Tibial artery (tissue), 4 donors: ENCODE data around the gene FOXG1.

ENCODE experiments used
- DNase-seq, 2 donors: peaks; one replicate each; pipeline ENCODE4 v3.0.0-alpha.2; 2019
- H3K27ac ChIP-seq, 2 donors: fragments of 200-600 bp; sonication (generic) in 1 of 2; 1 replicate in 1 of 2; 2 replicates in 1 of 2; pipeline ENCODE4 v1.5.1; 2018 to 2019; ENCODE audit warnings: mild to moderate bottlenecking in 1 of 2
- H3K27me3 ChIP-seq, 2 donors: fragments of 200-600 bp; sonication (generic) in 1 of 2; one replicate each; pipeline versions ENCODE4 v1.5.1 to v1.6.0; 2016 to 2019
- H3K36me3 ChIP-seq, 3 donors: fragments of 200-600 bp; sonication (generic) in 2 of 3; one replicate each; pipeline ENCODE4 v1.5.1; 2016 to 2019; ENCODE audit warnings: mild to moderate bottlenecking in 2 of 3
- H3K4me1 ChIP-seq, 4 donors: fragments of 200-600 bp; sonication (generic) in 2 of 4; 1 replicate in 3 of 4; 2 replicates in 1 of 4; pipeline ENCODE4 v1.5.1; 2016 to 2019
- H3K4me3 ChIP-seq, 2 donors: fragments of 200-600 bp; sonication (generic) in 1 of 2; 1 replicate in 1 of 2; 2 replicates in 1 of 2; pipeline ENCODE4 v1.5.1; 2018 to 2019; ENCODE audit warnings: mild to moderate bottlenecking in 2 of 2
- H3K9me3 ChIP-seq, 3 donors: fragments of 200-600 bp; sonication (generic) in 1 of 3; one replicate each; pipeline ENCODE4 v1.5.1; 2016 to 2019
- intact Hi-C: fragments of 100-400 bp; cut with DNase I; formaldehyde crosslinking; loops from one replicate; pipeline ENCODE4 v1.15.0; 2023; ENCODE audit warnings: low total_unique reads
- TF ChIP-seq, protein P1 (sequence below), 2 experiments: fragments of 200-600 bp in 1 of 2; fragments of 450-650 bp in 1 of 2; IDR thresholded peaks; one replicate each; pipeline ENCODE4 v1.5.1; 2017 to 2019; ENCODE audit warnings: antibody characterized with exemption in 2 of 2, mild to moderate bottlenecking in 1 of 2, moderate library complexity in 1 of 2

FOXG1 gene

DNA sequence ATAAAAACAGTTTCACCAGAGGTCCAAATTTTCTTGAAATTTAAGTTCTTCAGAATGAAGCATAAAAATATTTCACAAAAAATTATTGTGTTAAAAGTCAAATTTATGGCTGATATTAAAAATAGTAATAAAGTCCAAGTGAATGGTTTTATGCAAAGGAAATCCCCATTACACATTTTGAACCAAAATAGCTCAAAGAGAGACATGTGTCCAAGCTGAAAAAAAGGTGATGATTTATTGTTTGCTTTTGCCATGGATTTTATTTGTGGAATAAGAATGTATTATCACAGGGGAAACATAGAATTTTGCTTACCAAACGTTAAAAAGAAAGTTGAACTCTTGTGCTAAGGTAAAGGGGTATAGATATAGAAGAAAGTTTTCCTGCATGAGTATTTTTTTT lies 4.6 kb downstream of the FOXG1 start:
- no peaks in the 10 kb centered on the region for H3K36me3 ChIP-seq
- TF ChIP-seq, protein P1, sequence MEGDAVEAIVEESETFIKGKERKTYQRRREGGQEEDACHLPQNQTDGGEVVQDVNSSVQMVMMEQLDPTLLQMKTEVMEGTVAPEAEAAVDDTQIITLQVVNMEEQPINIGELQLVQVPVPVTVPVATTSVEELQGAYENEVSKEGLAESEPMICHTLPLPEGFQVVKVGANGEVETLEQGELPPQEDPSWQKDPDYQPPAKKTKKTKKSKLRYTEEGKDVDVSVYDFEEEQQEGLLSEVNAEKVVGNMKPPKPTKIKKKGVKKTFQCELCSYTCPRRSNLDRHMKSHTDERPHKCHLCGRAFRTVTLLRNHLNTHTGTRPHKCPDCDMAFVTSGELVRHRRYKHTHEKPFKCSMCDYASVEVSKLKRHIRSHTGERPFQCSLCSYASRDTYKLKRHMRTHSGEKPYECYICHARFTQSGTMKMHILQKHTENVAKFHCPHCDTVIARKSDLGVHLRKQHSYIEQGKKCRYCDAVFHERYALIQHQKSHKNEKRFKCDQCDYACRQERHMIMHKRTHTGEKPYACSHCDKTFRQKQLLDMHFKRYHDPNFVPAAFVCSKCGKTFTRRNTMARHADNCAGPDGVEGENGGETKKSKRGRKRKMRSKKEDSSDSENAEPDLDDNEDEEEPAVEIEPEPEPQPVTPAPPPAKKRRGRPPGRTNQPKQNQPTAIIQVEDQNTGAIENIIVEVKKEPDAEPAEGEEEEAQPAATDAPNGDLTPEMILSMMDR (IDR thresholded peaks at IDR 0.05), result no peak
- peaks cover 0 to 7% (median 5%) of the 10 kb centered on the region in 3 donors for H3K9me3 ChIP-seq
- H3K27ac ChIP-seq, result no peak overlapping the region
- no peak for DNase-seq
- no peak overlapping the region for H3K4me3 ChIP-seq
- H3K27me3 ChIP-seq, result peaks cover 0 to 86% of the 10 kb centered on the region in 2 donors
- intact Hi-C loops, result no loop called here
- H3K4me1 ChIP-seq, result peaks cover 0 to 27% (median 13%) of the 10 kb centered on the region in 4 donors

DNA sequence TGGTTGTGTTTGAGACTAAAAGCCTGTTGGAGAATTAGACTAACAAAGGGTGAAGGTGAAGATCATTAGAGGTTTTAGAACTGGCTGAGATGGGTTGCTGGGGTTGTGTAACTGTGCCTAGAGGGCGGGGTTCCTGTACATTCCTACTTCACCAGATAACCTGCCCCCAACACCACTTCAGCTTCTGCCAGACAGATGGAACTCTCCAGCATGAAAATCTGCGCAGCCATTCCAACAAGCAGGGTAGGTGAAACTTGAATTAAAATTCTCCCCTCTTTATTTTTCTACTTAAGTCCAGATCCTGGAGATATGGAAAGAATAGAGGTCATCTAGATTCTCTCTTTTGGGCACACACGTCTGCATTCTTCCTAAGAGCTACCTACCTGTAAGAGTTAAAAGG lies 6.0 kb downstream of the FOXG1 start:
- peaks cover 0 to 5% (median 5%) of the 10 kb centered on the region in 3 donors for H3K9me3 ChIP-seq
- no peak overlapping the region for H3K27ac ChIP-seq
- no peaks in the 10 kb centered on the region for H3K36me3 ChIP-seq
- TF ChIP-seq, protein P1 (IDR thresholded peaks at IDR 0.05), result no peak
- H3K27me3 ChIP-seq, result peaks cover 0 to 81% of the 10 kb centered on the region in 2 donors
- intact Hi-C loops, result no loop called here
- H3K4me3 ChIP-seq, result no peak overlapping the region
- H3K4me1 ChIP-seq, result peaks cover 0 to 16% (median 6%) of the 10 kb centered on the region in 4 donors
- no peak for DNase-seq

DNA sequence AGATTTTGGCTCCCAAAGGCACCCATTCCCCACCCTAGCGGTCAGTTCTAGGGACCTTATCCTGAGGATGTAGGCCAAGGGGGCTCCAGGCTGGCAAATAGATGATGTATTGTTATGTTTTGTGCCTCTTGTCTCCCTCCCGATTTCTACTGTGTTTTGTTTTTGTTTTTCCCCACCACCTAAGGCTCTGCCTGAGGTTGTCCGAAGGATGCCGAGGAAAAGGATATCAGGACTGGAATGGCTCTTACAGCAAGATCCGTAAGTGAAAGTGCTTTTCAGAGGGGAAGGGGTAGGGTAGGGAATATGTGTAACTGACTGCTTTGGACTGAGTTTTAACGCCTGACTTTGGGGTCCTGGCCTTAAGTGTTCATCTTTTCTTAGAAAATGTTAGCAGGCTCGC lies 6.6 kb downstream of the FOXG1 start:
- no peak overlapping the region for H3K27ac ChIP-seq
- H3K36me3 ChIP-seq, result no peaks in the 10 kb centered on the region
- DNase-seq, result no peak
- H3K9me3 ChIP-seq, result peaks cover 0 to 3% (median 0%) of the 10 kb centered on the region in 3 donors
- H3K27me3 ChIP-seq, result peaks cover 0 to 81% of the 10 kb centered on the region in 2 donors
- intact Hi-C loops, result no loop called here
- no peak overlapping the region for H3K4me3 ChIP-seq
- TF ChIP-seq, protein P1 (IDR thresholded peaks at IDR 0.05), result no peak
- H3K4me1 ChIP-seq, result peaks cover 0 to 13% (median 6%) of the 10 kb centered on the region in 4 donors

DNA sequence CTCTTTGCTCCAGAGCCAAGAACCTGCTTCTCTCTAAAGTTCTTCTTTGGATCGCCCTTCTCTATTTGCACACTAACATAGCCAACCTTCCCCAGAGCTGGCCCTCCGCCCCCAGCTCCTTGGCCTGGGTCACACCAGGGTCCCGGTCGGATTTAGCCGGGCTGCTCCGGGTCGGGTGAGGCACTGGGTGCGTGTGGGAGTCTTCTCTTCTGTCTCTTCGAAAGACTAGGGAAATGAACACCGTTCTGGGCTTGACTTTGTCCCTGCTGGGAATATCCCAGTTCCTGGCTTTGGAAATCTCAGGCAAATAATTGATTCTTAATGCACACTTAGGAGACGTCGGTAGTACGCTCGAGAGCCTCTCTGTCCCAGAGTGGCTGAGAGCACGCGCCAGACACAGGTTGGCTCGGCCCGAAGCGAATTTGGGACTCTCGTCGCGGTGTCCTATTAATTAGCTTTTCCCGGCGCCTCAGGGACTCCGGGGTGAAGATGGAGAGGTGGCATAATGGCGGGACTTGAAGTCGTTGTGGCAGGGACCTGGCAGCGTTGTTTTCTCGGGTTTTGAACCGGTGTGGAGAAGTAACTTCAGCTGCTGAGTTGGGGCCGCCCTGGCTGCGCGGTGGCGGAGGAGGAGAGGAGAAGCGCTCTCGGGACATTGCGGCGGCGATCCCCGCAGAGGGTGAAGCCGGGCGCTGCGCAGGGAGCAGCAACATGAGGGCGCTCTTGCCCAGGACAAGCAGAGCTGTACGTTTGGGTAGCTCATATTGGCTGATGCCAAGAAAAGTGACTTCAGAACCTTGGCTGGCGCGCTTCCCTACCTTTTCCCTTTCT lies 7.5 kb downstream of the FOXG1 start:
- H3K36me3 ChIP-seq, result no peaks in the 10 kb centered on the region
- TF ChIP-seq, protein P1 (IDR thresholded peaks at IDR 0.05), result no peak
- intact Hi-C loops, result no loop called here
- no peaks in the 10 kb centered on the region for H3K9me3 ChIP-seq
- H3K27me3 ChIP-seq, result peaks cover 0 to 81% of the 10 kb centered on the region in 2 donors
- no peak for DNase-seq
- H3K4me3 ChIP-seq, result no peak overlapping the region
- peaks cover 0 to 13% (median 6%) of the 10 kb centered on the region in 4 donors for H3K4me1 ChIP-seq
- H3K27ac ChIP-seq, result no peak overlapping the region

DNA sequence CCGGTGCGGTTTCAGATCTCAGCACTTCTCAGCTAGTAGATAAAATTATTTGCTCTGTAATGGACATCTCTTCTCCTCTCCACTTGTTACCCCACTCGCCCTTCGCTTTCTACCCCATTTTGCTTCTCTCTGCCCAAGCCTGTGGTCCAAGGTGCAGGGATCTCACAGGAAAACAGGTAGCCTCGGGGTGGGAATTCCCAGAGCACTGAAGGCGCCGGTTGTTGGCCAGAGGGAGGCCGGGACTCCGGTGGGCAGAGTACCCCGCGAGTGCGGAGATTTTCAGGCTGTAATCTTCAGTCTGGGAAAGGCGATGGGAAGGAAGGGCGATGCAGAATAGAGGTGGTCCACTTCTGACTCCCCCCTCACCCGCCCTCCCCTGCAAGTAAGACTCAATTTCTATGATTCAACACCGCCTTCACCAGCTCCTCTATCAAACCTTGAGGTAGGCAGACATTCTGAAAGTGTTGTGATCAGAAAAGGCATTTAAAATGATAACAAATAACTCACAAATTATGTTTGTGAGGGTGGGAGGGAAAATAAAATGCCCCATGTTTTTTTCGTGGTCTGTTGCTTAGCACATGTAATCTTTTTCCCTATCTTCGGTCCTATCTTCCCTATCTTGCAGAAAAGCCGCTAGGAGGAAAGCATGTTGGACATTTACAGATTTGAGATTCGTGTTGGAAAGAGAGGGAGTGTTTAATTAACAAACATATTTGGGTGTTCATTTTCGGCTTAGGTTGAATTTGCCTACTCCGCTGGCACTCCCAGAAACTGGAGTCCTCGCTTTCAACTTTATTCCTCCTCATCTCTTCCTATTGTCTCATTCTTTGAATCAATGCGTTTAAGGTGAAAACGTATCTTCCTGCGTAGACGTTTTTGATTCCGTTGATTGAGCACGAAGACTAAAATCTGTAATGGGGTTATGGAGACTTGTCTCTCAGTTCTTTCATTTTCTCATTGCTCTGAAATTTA lies 8.5 kb downstream of the FOXG1 start:
- TF ChIP-seq, protein P1 (IDR thresholded peaks at IDR 0.05), result no peak
- no peak for DNase-seq
- H3K27ac ChIP-seq, result no peak overlapping the region
- H3K27me3 ChIP-seq, result peaks cover 0 to 82% of the 10 kb centered on the region in 2 donors
- H3K36me3 ChIP-seq, result no peaks in the 10 kb centered on the region
- no peaks in the 10 kb centered on the region for H3K9me3 ChIP-seq
- no peak overlapping the region for H3K4me3 ChIP-seq
- H3K4me1 ChIP-seq, result peaks cover 0 to 13% (median 6%) of the 10 kb centered on the region in 4 donors
- intact Hi-C loops, result no loop called here
